CD4-positive, alpha-beta T cell treated with Interleukin-4 for 4 hours (primary cell): ENCODE results near the gene TNFRSF13B.
"Not testable (repeated sequence)": the region's sequence is repeated elsewhere in the genome, so short reads cannot be mapped to it uniquely, and the experiment has no call there.

Experiments used
- DNase-seq: peaks from one replicate; pipeline ENCODE4 v3.0.0-alpha.2; 2020

Gene TNFRSF13B

GRCh38 chr17:17004251-17004996, 32.5 kb upstream of the TNFRSF13B start:
- DNase-seq: no peak

DNA sequence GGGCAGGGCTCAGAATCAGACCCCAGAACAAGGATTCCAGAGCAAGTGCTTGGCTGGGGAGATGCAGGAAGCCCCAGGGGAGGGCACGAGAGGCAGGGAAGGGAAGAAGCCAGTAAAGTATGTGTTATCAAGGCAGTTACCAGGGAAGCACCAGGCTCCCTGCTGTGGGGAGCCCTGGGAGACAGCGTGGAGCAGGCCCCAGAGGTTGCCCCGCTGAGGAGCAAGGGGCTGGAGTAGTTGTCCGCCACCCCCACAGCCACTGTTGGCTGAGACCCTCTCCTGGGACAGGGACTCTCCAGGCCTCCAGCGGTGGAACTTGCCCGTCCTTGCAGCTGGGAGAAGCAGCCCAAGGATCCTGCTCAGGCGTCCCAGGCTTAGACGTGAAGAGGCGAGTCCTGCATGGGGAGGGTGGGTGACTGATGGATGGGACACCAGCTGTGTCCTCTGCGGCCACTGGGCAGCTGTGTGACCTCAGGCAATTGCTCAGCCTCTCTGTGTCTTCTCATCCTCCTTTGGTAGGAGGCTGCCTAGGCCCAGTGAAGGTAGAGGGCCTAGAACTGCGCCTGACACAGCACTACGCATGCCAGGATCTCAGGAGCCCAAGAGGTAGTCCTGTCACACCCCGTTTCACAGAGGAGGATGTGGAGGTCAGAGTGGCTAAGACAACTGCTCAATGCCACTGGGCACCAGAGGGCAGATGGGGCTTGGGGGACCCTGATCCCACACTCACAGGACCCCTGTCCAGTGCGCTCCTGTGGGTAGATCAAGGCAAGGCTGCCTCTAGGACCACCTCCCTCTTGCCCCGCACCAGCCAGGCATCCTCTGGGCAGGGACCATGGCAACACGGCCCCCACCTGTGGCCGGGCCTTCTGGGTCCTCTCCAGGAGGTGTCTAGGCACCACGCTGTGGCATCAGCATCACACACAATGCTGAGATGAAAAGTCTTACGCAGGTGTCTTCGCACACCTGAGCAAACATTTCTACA, 31.1 kb upstream of the TNFRSF13B start:
- not testable (repeated sequence) for DNase-seq

GRCh38 chr17:17001874-17002520, 30.1 kb upstream of the TNFRSF13B start:
- peak; percentile 56 for DNase-seq

GRCh38 chr17:17001076-17001777, 29.3 kb upstream of the TNFRSF13B start:
- DNase-seq: no peak

- no peak for DNase-seq
These were observed 28.2 kb upstream of the TNFRSF13B start for GRCh38 chr17:16999931-17000625.

GRCh38 chr17:16997514-16998429, 25.9 kb upstream of the TNFRSF13B start:
- DNase-seq: peak; percentile 77

GRCh38 chr17:16996726-16997125, 24.8 kb upstream of the TNFRSF13B start:
- DNase-seq: not testable (repeated sequence)

- no peak for DNase-seq
These were observed 24.0 kb upstream of the TNFRSF13B start for GRCh38 chr17:16995930-16996329.

DNA sequence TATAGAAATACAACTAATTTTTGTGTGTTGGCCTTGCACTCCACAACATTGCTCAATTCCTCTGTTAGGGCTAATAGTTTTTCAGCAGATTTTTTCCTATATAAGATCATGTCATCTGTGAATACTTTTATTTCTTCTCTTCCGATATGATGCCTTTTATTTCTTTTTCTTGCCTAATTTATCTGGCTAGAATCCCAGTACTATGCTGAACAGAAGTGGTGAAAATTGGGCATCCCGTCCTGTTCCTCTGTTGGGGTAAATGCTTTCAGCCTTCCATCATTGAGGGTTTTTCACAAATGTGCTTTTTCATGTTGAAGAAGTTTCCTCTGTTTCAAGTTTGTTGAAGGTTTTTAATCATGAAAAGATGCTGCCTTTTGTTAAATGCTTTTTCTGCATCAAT, 22.7 kb upstream of the TNFRSF13B start:
- no peak for DNase-seq

- peak; percentile 68 for DNase-seq
These were observed 19.6 kb upstream of the TNFRSF13B start for GRCh38 chr17:16991349-16992009.

DNA sequence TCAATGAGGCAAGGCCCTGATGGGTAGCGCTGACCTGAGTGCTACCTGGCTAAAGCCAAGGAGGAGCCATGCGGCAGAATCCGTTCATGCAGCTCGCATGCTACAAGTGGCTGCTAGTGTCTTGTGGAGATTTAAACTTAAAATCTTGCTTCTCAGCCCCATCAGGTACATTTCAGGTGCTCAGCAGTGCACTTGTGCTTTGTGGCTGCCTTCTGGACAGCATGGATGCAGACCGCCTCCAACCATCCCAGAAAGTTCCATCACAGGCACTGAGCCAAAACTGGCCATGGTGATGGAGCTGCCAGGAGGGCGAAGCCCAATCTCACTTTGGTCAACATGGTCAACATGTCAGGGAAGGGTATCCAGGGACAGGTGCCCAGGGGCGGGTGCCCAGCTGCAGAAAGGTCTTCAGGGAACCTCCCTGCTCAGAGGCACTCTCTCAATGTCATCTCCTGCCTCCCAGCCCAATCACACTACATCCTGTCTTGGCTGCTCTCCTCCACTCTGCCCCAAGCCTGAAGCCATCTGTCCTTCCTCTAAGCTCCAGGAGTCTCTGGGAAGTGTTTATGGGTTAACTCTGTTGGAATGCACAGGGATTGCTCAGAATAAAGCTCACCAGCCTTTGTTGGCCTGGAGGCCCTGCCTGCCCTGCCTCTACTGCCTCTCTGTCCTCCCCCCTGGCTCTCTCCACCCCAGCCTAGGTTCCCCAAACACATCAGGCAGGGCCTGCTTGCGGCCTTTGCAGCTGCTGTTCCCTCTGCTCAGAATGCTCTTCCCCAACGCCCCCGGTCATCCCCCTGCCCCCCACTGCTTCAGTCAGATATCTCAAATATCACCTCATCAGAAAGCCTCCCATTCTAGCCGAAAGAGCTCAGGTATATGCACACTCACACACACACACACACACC, 18.3 kb upstream of the TNFRSF13B start:
- DNase-seq: no peak

DNA sequence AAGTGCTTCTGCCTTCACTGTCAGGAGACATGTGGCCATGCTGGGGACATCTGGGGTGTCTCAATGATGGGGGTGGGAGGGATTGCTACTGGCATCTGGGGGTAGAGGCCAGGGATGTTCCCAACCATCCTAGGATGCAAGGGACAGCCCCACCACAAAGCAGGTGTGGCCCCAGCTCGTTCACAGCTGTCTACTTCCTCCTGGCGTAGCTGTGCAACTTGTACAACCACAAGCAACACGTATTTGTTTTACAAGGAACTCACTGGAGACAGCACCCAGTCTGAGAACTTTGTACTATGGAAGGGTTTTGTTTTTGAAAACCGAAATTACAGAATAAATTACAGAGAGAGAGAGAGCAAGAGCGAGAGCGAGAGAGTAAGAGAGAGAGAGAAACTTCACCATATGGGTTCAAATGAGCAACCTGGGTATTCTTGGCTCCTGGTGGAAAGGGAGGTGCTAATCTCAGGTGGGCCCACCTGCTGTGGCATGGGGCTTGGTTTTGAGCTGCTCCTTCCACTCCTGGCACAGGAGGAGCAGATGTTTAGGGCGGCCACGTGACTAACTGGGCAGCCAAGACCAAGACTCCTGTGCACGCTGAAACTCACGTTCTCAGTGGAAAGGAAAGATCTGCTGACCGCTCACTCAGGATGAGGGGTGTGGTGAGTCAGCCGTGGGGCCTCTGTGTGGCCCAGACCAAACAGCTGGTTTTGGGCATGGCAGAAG, 17.5 kb upstream of the TNFRSF13B start:
- DNase-seq: peak; percentile 48

- DNase-seq: peak; percentile 6
These were observed 16.9 kb upstream of the TNFRSF13B start for GRCh38 chr17:16988749-16989229.

GRCh38 chr17:16987830-16988601, 16.1 kb upstream of the TNFRSF13B start:
- peak; percentile 63 for DNase-seq

- DNase-seq: no peak
These were observed 15.3 kb upstream of the TNFRSF13B start for GRCh38 chr17:16987066-16987829.

DNA sequence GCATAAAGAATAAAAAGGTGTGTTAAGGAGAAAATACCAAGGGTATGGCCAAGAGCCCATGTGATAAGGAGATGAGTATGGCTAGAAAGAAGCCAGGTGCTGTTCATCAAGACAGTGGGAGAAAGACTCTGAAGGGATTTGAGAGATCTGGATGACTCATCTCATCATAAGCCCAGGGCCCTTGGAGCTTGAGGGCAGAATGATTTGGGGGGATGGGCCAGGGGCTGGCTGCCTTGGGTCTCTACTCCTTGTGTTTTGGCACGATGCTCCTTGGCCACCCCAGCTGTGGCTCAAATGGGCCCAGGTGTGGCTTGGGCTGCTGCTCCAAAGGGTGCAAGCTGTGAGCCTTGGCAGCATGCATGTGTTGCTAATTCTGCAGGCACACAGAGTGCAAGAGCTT, 14.5 kb upstream of the TNFRSF13B start:
- no peak for DNase-seq

DNA sequence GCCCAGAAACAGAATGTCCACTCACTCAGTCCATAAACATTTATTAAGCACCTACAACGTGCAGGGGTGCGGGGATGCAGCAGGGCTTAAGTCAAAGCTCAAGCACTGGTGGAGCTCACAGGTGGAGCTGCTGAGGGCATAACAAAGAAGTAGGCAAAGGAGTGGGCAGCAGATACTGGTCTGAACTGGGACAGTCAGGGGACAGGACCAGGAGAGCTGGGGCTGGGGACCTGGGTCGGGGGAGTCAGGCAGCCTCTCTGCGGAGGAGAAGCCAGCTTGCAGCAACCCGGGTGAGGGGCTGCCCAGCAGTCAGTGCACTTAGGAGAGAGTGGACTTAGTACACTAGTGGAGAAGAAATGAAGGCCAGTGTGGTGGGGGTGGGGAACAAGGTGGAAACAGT, 10.0 kb upstream of the TNFRSF13B start:
- DNase-seq: no peak
